NCI-H1436 treated with DMSO at 0.1 percent for 48 hours (cell line): ENCODE data around the gene PTPRG.

Experiments used
- DNase-seq: peaks from one replicate; lab custom pipeline; 2025; lab: John Stamatoyannopoulos, UW

Gene PTPRG

GRCh38 chr3:61868499-61868898 is 307.1 kb downstream of the PTPRG start:
- no peak for DNase-seq

GRCh38 chr3:61869371-61869770 is 308.0 kb downstream of the PTPRG start:
- DNase-seq = no peak

- no peak for DNase-seq
Observed at GRCh38 chr3:61871644-61872043, 310.3 kb downstream of the PTPRG start.

GRCh38 chr3:61872077-61872706 is 310.8 kb downstream of the PTPRG start:
- DNase-seq = no peak

DNA sequence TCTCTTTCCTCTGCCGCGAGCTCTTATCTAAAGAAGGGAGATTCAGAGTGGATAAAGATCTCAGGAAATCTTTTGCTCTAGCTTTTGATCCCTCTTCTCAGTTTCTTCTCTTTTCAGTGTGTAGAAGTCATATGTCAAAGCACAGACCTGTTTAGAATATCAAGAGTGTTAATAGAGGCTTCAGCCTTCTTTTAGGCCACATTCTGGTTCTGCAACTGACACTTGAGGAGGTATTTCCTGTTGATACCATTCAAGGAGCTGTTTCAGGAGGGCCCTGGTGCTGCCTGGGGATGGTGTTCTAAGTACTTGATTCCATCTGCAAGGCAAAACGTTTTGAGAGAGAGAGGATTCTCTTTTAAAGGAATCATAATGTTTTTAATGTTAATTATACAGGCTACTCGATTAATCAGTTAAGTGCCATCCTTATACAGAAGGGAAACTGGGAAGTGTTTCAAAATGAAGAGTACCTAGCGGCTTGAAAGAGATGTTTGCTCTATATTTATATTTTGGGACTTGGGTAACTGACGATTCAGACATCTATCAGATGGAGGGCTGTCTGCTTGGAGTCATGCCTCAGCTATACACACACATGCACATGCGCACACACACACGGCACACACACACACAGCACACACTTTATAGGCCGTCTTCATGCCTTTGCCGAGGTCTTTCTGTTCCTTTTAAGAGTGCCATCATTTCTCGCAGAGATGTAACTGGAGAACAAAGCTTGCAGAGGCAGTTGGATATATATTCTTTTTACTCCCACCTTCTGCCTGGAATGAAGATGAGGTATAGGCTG is 313.9 kb downstream of the PTPRG start:
- no peak for DNase-seq

DNA sequence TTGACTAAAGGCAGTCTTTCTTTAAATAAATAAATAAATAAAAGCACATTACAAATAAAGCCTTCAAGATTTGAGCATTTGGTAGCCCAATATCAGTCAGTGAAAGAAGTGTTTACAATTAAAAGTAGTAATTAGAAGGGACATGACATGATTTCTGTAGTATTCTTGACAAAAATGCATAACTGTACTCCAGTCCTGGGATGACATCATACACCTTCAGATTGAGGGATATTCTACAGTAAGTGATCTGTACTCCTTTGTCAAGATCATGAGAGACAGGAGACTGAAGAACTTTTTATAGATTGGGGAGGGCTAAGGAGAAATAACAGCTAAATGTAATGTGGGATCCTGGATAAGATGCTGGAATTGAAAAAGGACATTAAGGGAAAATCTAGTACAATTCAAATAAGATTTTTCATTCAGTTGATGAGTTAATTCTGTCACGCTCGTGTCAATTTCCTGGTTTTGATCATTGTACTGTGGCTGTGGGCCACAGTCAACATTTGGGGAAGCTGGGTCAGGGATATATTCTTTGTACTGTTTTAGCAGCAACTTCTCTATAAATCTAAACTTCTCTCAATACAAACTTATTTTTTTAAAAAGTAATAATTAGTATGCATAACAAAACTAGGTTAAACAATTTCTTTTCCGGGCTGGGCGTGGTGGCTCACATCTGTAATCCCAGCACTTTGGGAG is 314.8 kb downstream of the PTPRG start:
- DNase-seq = no peak

DNA sequence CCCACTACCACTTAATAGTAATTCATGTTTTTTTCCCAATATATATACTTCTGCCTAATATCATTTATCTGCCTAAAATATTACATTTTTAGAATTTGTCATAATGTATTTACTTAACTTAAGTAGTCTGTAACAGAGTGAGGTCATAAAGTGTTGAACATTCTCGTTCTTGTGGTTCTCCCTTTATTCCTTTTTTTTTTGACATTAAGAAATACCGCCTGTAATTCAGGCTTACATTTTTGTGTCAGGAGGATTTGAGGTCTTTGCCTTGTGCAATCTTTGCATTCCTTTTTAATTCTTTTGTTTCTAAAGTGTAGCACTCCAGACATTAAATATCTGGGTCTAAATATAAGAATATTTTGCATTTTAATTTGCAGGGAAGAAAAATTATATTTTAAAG is 315.4 kb downstream of the PTPRG start:
- no peak for DNase-seq

GRCh38 chr3:61877359-61878138 is 316.2 kb downstream of the PTPRG start:
- no peak for DNase-seq

GRCh38 chr3:61882253-61882652 is 320.9 kb downstream of the PTPRG start:
- no peak for DNase-seq

DNA sequence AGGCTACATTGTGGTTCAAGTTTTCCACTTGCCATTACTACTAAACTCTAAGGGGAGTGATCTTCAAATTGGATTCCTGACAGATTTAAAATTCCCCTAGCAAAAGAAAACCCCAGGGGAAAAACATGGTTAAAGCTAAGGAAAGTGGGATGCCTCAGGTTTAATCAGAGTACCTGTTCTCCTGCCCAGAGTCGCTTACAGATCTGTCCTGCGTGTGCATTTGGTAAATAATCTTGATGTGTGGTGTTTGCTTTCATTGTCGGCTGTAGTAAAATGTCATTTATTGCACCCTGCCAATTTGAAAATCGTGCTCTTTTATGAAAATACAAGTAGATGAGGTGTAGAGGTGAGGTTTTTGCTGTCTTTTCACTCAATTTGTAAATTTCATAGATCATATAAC is 323.4 kb downstream of the PTPRG start:
- no peak for DNase-seq

- no peak for DNase-seq
Observed at GRCh38 chr3:61885414-61885813, 324.0 kb downstream of the PTPRG start.

GRCh38 chr3:61887206-61887605 is 325.8 kb downstream of the PTPRG start:
- no peak for DNase-seq

GRCh38 chr3:61889259-61889658 is 327.9 kb downstream of the PTPRG start:
- no peak for DNase-seq

DNA sequence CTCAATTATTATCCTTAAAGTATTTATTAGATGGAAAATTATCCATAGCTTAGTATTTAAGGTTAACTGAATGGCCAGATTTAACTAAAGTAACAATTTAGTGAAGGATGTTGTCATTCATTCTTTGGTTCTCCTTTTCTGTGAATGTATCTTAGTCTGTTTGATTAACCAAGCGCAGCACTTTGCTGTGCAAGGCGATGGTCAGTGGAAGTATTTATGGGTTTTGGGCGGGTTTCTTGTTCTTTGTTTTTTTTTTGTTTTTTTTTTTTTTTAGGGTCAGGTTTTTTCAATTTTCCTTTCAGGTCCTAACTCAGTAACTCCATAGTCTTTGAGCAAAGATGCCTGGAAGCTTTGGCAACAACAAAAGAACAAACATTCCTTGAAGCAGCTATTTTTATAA is 328.8 kb downstream of the PTPRG start:
- DNase-seq = no peak

DNA sequence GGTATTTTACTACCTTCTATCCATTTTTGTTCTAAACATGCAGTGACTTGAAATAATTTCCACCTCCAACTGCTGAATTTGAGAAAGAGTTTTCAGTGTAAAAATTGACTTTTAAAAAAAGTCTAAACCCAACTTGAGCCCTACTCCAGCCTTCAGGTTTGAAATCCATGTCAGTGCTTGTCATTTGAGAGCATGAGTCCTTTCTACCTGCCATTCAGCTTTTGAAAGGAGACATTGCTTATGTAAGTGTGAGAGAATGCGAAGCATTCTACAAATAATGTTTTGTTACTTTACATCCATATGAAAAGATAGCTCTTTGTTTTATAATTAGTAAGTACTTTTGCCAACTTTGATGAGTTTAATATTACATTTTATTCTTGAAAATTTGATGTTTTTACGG is 329.2 kb downstream of the PTPRG start:
- DNase-seq = no peak

GRCh38 chr3:61892891-61893290 is 331.5 kb downstream of the PTPRG start:
- DNase-seq = no peak

GRCh38 chr3:61893840-61894566 is 332.6 kb downstream of the PTPRG start:
- no peak for DNase-seq

DNA sequence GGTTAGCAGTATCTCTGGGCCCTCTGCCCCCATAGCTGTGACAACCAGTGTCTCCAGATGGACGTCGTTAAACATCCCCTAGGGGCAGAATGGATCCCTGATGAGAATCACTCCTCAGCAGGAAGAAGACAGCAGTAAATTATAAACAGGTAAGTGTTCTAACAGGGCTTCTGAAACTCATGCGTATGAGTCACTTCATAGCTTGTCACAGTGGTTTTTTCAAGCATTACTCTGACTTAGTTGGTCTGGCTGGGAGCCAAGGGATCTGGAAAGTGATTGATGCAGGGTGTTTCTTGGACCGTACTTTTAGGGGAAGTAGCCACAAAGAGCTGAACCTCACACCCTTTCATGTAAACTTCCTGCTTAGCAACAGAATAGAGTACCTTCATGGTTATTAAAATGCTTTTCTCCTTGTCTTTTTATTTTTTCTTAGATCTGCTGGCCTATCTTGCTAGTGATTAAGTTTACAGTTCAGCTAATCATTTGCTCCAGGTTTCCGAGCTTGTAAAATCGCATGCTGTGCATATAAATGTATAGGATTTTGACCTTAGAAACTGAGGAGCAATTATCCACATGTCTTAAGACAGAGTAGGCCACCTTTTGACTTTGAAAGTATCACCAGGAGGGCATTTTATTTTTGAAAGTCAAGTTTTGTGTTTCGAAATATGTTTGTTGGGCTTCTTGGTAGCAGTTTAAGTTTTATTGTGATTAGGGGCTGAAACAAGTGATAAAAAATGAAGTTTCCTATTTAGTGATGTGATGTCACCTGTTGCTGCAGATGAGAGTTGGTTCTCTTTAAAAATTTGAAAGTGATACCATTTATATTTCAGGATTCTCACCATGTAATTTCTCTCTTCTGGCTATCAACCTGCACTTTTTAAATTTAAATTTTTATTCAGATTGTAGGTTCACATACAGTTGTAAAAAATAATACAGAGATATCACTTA is 333.9 kb downstream of the PTPRG start:
- no peak for DNase-seq

DNA sequence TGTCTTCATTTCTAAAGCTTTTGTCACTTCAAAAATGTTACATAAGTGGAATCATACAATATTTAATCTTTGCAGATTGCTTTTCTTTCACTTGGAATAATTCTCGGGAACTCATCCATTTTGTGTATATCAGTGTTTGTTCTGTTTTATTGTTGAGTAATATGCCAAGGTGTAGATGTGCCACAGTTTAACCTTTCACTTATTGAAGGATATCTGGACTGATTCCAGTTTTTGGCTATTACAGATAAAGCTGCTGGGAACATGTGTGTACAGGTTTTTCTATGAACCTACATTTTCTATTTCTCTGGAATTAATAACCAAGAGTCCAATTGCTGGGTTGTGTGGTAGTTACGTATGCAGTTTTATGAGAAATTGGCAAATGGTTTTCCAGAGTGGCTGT is 334.9 kb downstream of the PTPRG start:
- DNase-seq = no peak

DNA sequence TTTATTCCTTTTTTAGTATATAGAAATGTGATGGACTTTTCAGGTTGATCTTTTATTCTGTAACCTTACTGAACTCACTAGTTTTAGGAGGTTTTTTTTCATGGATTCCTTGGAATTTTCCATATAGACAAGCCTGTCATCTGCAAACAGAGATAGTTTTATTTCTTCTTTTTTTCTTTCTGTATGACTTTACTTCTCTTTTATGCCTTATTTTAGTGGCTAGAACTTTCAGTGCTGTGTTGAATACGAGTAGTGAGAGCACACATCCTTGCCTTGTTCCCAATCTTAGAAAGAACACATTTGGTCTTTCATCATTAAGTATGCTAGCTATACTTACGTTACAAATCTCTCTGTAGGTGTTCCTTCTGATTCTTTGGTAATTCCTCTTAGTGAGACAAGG is 336.5 kb downstream of the PTPRG start:
- DNase-seq = no peak
